T follicular helper cell (primary cell): Measurements from ENCODE around the gene PRX.
"Not testable (repeated sequence)": the region's sequence is repeated elsewhere in the genome, so short reads cannot be mapped to it uniquely, and the experiment has no call there.

Experiments
- DNase-seq: peaks from one replicate; pipeline ENCODE4 v3.0.0-alpha.2; 2020; ENCODE audit warnings: low read depth

PRX gene

DNA sequence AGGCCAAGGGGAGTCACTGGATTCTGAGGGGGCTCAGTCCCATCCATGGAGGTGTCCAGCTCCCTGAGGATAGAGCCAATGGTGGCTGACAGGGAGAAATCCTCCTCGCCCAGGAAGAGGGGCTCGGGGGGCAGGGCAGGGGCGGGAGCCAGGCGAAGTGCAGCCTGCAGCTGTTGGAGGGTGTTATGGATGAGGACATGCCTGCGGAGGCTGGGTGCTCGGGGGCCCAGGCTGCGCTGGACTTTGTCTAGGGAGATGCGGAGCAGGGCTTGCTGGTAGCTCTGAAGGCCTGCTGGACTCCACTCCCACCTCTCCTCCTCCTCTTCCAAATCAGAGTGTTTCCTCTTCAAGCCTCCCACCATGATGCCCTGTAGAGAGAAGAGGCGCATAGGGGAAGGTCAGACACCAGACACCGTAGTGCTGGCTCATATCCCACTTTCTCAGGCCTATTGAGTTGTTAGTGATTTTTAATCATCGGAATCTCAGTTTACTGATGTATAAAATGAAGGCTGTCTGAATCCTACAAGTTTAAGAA lies 28.6 kb upstream of the PRX start:
- no peak for DNase-seq

DNA sequence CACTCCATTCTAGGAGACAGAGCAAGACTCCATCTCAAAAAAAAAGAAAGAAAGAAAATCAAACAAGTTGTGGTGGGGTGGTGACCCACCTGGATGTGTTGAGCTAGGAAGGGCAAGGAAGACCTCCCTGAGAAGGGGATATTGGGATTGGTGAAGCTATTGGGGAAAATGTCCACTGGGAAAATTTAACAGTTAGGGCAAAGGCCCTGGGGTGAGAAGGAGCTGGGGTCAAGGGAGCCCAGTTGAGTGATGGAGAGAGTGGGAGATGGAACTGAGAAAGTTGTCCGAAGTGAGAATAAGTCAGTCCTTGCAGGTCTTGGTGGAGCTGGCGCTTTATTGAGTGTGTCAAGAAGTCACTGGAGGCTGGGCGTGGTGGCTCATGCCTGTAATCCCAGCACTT lies 25.1 kb upstream of the PRX start:
- DNase-seq = no peak

DNA sequence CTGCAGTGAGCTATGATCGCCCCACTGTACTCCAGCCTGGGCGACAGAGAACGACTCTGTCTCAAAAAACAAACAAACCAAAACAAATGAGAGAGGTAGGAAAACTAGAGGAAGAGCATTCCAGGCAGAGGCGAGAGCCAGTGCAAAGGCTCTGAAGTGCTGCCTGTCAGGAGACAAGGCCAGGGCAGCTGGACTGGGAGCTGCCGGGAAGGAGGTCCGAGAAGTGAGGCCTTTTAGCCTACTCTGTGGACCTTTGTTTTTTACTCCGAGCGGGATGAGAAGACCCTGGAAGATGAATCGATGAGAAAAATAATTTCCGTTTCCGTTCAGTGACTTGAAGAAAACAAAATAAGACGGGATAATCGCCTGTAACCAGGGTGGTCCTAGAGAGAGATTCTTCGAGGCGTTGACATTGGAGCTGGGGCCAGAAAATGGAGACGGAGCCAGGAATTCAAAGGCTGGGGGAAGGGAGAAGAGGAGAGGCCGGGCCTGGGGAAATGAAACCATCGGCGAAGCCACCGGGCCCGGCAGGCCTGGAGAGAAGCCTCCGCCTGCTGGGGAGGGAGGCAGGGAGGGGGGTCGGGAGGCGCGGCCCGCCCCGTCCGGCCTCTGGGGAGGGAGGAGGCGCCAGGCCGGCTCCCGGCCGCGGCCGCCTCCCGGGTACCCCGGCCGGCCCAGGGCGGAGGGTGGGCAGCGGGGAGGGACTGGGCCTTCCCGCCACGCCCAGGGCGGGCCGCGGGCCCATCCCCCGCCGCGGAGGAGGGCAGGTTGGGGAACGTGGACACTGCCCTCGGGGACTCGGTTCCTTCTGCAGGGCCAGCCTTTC lies 20.4 kb upstream of the PRX start:
- DNase-seq = peak; percentile 28

DNA sequence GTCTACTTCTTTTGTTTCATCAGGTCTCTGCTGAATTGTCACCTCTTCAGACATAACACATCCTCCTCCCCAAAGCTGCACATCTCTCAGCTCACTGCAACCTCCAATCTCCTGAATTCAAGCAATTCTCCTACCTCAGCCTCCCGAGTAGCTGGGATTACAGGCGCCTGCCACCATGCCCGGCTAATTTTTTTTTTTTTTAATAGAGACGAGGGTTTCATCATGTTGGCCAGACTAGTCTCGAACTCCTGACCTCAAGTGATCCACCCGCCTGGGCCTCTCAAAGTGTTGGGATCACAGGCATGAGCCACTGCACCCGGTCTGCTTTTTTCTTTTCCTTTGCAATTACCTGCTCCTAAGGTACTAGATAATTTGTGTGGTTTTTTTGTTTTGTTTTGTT lies 19.6 kb upstream of the PRX start:
- DNase-seq = not testable (repeated sequence)

DNA sequence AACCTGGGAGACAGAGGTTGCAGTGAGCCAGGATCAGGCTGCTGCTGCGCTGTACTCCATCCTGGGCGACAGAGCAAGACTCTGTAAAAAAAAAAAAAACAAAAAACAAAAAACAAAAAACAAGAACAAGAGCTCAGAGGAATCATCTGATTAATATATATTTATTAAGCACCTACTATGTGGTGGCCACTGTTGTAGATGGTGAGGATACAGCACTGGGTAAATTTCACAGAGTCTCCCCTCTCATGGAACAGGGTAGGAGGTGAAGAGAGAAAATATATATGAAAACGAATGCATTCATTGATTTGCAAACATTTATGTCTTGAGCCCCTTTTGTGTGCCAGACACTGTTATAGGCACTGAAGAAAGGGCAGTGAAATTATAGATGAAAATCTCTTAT lies 18.5 kb upstream of the PRX start:
- DNase-seq = no peak

DNA sequence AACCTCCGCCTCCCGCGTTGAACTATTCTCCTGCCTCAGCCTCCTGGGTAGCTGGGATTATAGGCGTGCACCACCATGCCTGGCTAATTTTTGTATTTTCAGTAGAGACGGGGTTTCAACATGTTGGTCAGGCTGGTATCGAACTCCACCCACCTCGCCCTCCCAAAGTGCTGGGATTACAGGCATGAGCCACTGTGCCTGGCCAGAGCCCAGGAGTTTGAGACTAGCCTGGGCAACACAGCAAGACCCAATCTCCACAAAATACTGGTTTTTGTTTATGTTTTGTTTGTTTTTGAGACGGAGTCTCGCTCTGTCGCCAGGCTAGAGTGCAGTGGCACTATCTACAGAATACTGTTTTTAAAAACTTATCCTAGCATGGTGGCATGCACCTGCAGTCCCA lies 17.1 kb upstream of the PRX start:
- DNase-seq = not testable (repeated sequence)

DNA sequence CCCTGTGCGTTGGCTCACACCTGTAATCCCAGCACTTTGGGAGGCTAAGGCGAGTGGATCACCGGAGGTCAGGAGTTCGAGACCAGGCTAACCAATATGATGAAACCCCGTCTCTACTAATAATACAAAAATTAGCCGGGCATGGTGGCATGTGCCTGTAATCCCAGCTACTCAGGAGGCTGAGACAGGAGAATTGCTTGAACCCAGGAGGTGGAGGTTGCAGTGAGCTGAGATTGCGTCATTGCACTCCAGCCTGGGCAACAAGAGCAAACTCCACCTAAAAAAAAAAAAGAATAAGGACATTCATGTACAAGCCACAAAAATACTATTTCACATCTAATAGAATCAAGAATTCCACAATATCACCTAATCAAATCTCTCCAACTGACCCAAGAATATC lies 15.0 kb upstream of the PRX start:
- not testable (repeated sequence) for DNase-seq

DNA sequence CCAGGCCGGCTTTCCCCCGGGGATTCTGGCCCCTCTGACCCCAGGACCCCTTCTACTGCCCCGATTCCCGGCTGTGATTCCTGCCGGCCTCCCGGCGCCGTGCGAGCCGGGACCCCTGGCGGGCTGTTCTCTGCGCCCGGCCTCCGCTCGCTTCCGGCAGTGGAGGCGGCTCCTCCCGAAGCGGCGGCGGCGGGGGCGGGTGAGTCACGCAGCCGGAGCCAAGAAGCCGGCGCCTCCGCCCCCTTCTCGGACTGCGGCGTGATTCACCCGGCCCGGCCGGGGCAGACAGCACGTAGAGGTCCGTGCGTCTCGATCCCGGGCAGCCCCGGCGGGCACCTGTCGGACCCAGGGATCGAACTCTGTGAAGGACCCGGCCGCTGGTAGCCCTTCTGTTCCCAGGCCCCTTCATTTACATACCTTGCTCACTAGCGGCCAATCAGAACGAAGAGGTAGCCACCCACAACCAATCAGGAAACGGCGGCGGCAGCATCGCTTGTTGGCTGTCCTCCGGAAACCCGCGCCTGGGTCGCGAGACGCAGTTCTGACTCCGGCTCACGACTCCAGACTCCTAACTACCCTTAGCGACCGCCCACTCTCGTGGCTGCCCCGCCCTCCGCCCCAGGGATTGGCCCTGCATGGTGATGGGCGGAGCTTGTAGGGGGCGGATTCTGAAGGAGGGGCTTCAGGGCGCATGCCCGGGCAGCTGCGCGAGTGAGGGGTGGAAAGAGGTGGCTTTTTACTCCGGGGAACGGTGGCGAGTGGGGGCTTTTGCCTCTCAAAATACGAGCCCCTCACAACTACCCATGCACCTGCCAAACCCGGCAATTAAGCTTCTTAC lies 12.5 kb upstream of the PRX start, which contains the start of gene SERTAD1:
TSS of gene SERTAD1 (minus strand) at position 543 of the 838 bp plus-strand sequence. CDS start 2,446 bp downstream, outside the sequence.
- peak; percentile 100 for DNase-seq

DNA sequence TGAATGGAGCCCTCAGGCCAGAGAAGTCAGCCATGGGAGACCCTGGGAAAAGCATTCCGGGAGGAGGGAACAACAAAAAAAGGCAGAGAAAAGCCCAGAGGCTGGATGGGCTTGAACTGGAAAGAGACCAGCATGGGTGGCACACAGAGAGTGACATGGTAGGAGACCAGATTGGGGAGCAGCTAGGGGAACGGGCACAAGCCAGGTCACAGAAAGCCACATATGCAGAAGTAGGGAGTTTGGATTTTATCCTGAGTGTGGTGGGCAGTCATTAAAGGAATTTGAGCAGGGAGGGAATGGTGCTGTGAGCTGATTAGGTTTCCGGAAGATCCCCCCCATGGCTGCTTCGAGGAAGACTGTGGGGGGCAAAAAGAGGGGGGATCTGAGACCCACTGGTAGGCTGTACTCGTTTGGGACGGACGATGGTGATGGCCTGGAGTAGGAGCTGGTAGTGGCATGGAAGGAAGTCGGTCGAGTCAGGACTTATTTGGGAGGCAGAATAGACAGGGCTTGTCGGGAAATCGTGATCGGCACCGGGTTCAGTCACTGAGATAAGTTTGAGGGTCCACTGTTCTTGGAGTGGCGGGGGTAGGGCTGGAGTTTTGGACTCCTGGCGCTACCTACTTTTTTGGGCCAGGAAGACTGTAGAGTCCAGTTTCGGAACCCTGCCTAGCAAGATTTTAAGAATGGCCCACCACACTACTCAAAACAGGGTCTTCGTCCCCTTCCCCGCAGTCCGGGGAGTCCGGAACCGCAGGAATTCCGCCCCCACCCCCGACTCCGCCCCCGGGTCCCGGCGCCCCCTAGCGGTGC lies 11.7 kb upstream of the PRX start:
- DNase-seq = no peak

DNA sequence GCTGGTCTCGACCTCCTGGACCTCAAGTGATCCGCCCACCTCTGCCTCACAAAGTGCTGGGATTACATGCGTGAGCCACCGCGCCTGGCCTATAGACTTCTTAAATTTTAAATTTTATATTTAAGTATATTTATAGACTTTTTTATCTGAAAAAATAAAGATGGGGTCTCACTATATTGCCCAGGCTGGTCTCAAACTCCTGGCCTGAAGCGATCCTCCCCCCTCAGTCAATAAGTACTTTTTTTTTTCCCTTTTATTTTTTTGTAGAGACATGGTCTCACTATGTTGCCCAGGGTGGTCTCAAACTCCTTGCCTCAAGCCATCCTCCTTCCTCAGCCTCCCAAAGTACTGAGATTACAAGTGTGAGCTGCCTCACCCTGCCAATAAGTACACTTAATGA lies 10.8 kb upstream of the PRX start:
- no peak for DNase-seq

DNA sequence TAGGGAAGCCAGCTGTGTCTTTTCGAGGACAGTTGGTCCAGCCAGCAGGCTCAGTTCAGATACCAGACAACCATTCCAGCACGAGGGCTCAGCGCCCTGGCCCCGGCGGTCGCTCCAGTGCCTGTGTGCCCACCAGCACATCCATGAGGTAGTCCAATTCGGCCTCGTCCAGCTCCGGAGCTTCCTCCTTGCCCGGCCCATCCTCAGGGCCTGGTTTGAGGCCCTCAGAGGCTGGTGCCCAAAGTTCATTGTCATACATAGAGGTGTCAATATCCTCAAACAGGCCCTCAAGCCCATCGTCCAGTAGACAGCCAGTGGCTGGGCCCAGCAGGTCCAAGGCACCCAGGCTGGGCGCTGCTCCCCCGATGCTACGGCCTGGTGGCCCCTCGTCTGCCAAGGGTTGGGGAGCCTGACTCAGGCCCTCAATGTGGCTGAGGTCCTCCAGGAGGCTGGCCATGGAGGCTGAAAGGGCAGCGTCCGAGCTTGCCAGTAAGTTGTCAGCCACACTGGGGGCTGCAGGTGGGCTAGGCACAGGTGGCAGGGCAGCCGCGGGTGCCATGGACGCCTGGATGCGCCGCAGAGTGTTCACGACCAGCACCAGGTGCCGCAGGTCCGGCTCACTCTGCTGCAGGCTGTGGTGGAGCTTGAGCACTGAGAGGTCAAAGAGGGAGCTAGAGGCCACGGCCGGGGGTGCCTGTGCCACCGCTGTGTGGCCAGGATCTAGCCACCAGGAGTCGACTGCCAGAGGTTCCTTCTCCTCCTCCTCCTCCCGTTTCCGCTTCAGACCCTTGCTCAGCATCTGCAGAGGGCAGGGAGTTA lies 9.8 kb upstream of the PRX start:
- DNase-seq = no peak

DNA sequence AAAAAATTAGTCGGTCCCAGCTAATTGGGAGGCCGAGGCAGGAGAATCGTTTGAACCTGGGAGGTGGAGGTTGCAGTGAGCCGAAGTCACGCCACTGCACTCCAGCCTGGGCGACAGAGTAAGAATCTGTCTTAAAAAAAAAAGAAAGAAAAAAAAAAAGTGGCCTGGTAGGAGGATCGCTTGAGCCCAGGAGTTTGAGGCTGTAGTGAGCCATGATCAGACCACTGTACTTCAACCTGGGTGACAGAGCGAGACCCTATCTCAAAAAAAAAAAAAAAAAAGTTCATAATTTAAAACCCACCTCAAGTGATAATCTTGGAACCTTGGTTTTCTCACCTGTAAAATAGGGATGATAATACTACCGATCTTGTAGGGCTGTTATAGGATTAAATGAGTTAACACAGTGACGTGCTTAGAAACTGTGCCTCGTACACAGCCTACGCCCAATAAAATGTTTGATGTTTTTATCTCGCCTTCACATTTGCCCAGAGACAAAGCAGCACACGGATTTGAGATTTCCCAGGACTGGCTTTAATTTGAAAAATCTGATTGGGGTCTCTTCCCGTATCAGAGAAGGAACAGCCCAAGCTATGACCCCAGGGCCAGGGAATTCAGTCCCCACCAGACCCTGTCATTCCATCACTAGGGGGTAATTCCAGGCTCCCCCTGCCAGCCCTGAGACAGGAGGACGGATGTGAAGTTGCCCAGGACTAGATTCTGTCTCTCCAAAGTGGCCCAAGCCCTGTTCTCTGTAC lies 9.0 kb upstream of the PRX start:
- DNase-seq = no peak

DNA sequence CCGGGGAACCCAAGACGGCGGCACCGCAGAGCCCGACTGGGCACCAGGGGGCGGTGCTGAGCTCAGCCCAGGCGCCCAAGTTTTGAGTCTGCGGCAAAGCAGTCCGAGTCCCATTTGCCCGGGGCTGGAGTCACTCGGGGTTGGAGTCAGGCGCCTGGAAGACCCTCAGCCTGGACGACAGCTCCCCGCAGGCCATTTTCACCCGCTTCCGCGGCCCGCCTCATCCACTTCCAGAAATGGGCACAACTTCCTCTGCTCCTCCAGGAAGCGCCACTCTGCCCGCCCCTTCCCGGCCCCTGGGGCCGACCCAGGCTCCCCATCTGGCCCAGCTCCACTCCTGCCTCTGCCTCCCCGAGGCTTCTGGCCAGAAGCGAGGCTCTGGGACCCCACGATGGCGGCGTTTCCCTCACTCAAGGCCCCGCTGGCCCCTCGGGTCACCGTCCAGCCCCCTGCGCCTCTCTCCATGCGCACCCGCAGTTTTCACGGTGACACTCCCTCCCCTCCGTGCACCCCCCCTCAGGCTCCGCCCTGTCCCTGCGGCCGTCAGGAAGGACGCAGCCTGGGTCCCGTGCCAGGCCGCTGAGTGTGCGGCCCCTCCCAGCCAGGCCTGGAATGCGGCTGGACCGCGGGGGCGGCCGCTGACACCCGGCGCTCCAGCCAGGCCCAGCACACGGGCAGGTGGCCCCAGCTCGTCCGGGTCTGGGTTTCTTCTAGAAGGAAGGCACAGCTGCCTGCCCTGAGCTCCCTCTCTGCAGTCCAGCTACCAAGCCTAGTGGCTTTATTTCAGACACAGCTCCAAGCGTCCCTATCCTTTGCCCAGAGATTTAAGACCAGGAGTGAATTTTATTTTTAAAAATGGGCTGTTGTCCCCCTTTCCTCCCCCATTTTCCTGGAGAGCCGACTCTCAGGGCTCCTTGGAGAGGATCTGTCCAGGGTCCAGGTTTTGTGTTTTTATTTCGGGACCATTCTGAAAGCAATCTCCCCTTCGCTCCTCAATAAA lies 7.9 kb upstream of the PRX start:
- DNase-seq = peak; percentile 51

DNA sequence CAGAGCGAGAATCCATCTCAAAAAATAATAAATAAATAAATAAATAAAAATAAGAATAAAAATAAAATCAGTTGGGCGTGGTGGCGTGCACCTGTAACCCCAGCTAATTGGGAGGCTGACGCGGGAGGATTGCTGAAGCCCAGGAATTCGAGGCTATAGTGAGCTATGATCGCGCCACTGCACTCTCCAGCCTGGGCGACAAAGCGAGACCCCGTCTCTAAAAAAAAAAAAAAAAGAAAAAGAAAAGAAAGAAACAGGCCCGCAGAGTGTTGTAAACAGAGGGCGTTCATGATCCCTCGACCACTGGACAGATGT lies 7.2 kb upstream of the PRX start:
- DNase-seq = no peak

DNA sequence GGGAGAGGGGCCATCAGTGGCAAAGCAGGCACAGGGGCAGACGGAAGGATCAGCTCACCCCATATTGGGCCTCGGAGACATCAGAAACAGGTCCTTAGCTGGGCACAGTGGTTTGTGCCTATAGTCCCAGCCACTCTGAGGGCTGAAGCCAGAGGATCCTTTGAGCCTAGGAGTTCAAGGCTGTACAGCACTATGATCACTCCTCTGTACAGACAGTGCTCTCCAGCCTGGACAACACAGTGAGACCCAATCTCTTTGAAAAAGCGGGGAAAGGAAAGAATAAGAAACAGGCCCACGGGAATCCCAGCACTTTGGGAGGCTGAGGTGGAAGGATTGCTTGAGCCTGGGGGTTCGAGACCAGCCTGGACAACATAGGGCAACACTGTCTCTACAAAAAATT lies 6.6 kb upstream of the PRX start:
- DNase-seq = no peak

DNA sequence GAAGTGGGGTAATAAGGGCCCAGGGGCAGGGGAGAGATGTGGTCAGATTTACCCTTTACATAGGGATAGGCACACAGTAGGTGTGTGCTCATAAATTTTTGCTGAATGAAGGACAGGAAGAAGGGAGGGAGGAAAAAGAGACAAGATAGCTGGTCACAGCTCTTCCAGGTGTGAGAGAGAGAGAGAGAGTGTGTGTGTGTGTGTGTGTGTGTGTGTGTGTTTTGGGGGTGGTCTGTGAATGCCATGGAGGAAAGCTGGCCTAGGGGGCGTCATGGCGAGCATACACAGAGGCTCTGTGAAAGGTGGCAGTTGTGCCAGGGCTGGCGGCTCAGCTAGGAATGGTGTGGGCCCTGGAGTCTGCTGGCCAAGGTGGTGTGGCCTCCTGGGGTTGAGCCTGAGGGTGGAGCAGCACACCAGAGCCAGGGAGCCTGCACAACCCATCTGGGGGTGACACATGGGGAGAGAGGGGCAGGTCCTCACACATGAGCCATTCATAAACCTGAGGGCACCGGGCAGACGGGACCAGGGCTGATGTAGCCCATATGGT lies 6.0 kb upstream of the PRX start:
- DNase-seq = no peak

DNA sequence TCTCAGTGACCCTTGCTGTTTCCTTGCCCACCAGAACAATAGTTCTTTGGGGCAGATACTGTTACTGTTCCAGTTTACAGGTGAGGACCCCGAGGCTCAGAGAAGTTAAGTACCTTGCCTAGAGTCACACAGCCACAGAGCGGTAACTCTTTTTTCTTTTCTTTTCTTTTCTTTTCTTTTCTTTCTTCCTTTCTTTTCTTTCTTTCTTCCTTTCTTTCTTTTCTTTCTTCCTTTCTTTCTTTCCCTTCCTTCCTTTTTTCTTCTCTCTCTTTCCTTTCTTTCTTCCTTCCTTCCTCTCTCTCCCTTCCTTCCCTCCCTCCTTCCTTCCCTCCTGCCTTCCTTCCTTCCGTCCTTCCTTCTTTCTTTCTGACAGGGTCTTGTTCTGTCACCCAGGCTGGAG lies 4.9 kb upstream of the PRX start:
- no peak for DNase-seq

DNA sequence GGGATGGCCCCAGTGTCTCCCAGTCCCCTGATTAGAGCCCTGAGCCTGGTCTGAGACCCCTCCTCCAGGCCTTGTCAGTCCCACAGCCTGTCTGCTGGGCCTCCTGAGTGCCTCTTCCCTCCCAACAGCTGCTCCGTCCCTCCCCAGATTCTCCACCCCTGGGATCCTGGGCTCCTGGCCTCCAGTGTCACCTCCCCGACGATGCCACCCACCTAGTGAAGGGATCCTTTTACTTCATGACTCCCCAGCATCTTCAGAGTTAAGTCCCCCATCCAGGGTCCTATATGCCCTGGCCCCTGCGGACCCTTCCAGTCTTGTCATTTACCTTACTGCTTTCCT lies 4.4 kb upstream of the PRX start:
- DNase-seq = no peak
